Measurements from ENCODE around the gene KLF1. TPM values are rescaled to one million over a fixed set of nuclear protein-coding genes. Genes with fewer than 3 reads are reported as not detected.

Gene KLF1
- total RNA-seq, 1 experiment from 2014 or later = not detected

GRCh38 chr19:12884926-12885748, 1.9 kb downstream of the KLF1 start:
- no TSS peak for BruUV-seq (replicated peaks)
- Mint-ChIP-seq H3K27me3 (ENCODE audit: unreplicated experiment) (peaks cover 15% of the 10 kb centered on the region), H3K36me3 (ENCODE audit: insufficient read depth, unreplicated experiment) (peaks cover 27% of the 10 kb centered on the region), H3K27ac (ENCODE audit: unreplicated experiment) (no peak overlapping the region), H3K4me3 (ENCODE audit: low read depth, unreplicated experiment) (peak overlapping the region; percentile 76), H3K9me3 (ENCODE audit: low read depth, unreplicated experiment) (peaks cover 3% of the 10 kb centered on the region), H3K4me1 (ENCODE audit: low read depth, unreplicated experiment) (peaks cover 7% of the 10 kb centered on the region)
- peak; percentile 33 for TF ChIP-seq CTCF (IDR thresholded peaks at IDR 0.05; ENCODE audit: unreplicated experiment)
- intact Hi-C loops (cut with micrococcal nuclease; ENCODE audit: unreplicated experiment) = no loop called here
- CTCF ChIA-PET = interaction anchor here (0.5 to 2.0 kb wide), 6 partner anchors 12 to 272 kb away, joined by 3 to 9 read pairs (median 5); partner anchors contain the start of gene SYCE2
- DNase-seq = peak; percentile 87

GRCh38 chr19:12884627-12884925, 2.4 kb downstream of the KLF1 start:
- BruUV-seq (replicated peaks) = no TSS peak

GRCh38 chr19:12884202-12884601, 2.8 kb downstream of the KLF1 start:
- Mint-ChIP-seq H3K36me3 (ENCODE audit: insufficient read depth, unreplicated experiment) (peaks cover 30% of the 10 kb centered on the region), H3K4me1 (ENCODE audit: low read depth, unreplicated experiment) (peaks cover 7% of the 10 kb centered on the region), H3K4me3 (ENCODE audit: low read depth, unreplicated experiment) (no peak overlapping the region), H3K27me3 (ENCODE audit: unreplicated experiment) (peaks cover 15% of the 10 kb centered on the region), H3K9me3 (ENCODE audit: low read depth, unreplicated experiment) (peaks cover 3% of the 10 kb centered on the region), H3K27ac (ENCODE audit: unreplicated experiment) (no peak overlapping the region)
- CTCF ChIA-PET = interaction anchor here (2.0 kb wide), 1 partner anchor 11 kb away, joined by 9 read pairs; no protein-coding TSS in a partner anchor
- no peak for TF ChIP-seq CTCF (IDR thresholded peaks at IDR 0.05; ENCODE audit: unreplicated experiment)
- no peak for DNase-seq
- intact Hi-C loops (cut with micrococcal nuclease; ENCODE audit: unreplicated experiment) = no loop called here
- no TSS peak for BruUV-seq (replicated peaks)

More at GRCh38 chr19:12884627-12884925, 2.4 kb downstream of the KLF1 start:
- Mint-ChIP-seq H3K36me3 (ENCODE audit: insufficient read depth, unreplicated experiment) (peaks cover 30% of the 10 kb centered on the region), H3K27me3 (ENCODE audit: unreplicated experiment) (peaks cover 15% of the 10 kb centered on the region), H3K4me3 (ENCODE audit: low read depth, unreplicated experiment) (no peak overlapping the region), H3K9me3 (ENCODE audit: low read depth, unreplicated experiment) (peaks cover 3% of the 10 kb centered on the region), H3K27ac (ENCODE audit: unreplicated experiment) (no peak overlapping the region), H3K4me1 (ENCODE audit: low read depth, unreplicated experiment) (peaks cover 7% of the 10 kb centered on the region)
- CTCF ChIA-PET = interaction anchor here (0.5 to 2.0 kb wide), 4 partner anchors 11 to 273 kb away, joined by 3 to 9 read pairs (median 6); partner anchors contain the start of gene SYCE2
- DNase-seq = no peak
- intact Hi-C loops (cut with micrococcal nuclease; ENCODE audit: unreplicated experiment) = no loop called here
- TF ChIP-seq CTCF (IDR thresholded peaks at IDR 0.05; ENCODE audit: unreplicated experiment) = no peak

GRCh38 chr19:12882589-12882988, 4.4 kb downstream of the KLF1 start:
- intact Hi-C loops (cut with micrococcal nuclease; ENCODE audit: unreplicated experiment) = no loop called here
- TF ChIP-seq CTCF (IDR thresholded peaks at IDR 0.05; ENCODE audit: unreplicated experiment) = no peak
- Mint-ChIP-seq H3K27me3 (ENCODE audit: unreplicated experiment) (peaks cover 15% of the 10 kb centered on the region), H3K27ac (ENCODE audit: unreplicated experiment) (peak overlapping the region; percentile 74), H3K9me3 (ENCODE audit: low read depth, unreplicated experiment) (peaks cover 3% of the 10 kb centered on the region), H3K4me1 (ENCODE audit: low read depth, unreplicated experiment) (peaks cover 7% of the 10 kb centered on the region), H3K4me3 (ENCODE audit: low read depth, unreplicated experiment) (peak overlapping the region; percentile 73), H3K36me3 (ENCODE audit: insufficient read depth, unreplicated experiment) (peaks cover 39% of the 10 kb centered on the region)
- BruUV-seq (replicated peaks) = no TSS peak
- DNase-seq = no peak
- CTCF ChIA-PET = no interaction called here
